ENCODE data around the gene LMBRD1.
"Not testable (repeated sequence)": the region's sequence is repeated elsewhere in the genome, so short reads cannot be mapped to it uniquely, and the experiment has no call there.

Gene LMBRD1

DNA sequence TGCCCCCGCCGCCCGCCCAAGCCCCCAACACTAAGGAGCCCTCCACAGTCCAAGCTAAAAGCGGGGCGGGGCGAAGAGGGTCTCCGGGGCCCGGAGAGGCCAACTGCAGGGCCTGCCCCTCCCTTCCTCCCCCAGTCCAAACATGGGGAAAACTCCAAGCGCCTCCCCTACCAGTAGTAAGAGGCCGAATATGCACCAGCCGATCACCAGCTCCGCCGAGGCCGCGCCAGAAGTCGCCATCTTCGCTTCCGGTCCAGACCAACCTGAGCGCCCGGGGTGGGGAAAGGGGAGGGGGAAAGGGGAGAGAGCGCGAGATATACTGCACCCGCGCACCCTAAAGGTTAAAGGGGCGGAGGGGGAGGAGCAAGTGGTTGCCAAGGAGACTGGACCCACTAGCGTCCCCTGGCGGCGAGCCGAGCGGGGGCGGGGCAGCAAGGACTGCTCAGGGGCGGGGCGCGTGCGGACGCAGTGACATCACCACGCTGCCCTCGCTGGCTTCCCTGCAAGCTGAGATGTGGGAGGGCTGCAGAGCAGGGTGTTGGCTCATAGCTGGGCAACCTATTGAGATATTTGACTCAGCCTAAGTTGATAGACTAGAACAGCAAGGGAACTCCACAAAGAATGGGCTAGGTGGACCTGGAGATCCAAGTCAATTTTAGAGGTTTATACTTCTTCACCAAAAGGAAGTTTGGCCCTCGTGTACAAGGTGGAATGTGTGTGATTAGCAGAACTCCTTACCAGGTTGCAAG, at the start of gene LMBRD1:
TSS of gene LMBRD1 (minus strand) at position 369 of the 749 bp plus-strand sequence. CDS start at position 240, 129 bp downstream.
- DNase-seq: peak; percentile 99

DNA sequence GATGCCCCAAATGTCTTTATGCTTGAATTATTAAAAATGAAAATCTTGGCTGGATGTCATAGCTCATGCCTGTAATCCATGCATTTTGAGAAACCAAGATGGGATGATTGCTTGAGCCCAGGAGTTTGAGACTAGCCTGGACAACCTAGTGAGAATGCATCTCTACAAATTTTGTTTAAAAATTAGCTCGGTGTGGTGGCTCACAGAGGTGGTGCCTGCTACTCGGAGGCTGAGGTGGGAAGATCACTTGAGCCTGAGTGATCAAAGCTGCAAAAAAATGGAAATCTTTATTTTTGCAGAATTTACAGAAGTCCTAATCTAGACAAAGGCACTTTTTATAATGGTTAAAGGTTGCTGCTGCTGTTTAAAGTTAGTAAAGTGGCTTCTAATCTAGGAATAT, 49.5 kb upstream of the LMBRD1 start:
- no peak for DNase-seq

DNA sequence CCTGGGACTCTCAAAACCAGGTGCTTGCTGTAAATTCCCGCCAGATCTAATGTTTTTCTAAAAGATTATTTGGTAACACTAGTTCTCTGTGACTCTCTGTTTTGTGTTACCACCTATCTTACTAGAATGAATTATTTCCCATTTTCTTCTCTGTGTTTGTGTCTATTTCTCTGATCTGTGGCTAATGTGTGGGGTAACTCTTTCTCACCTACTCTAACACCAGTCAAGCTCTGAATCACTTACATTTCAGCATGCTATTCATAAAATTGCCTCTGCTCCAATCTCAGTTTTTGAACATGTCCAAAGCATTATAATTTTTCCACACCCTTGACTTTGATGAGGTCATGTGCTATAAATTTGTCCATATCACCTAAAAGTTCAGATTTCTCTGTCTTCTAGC, 46.4 kb upstream of the LMBRD1 start:
- no peak for DNase-seq

DNA sequence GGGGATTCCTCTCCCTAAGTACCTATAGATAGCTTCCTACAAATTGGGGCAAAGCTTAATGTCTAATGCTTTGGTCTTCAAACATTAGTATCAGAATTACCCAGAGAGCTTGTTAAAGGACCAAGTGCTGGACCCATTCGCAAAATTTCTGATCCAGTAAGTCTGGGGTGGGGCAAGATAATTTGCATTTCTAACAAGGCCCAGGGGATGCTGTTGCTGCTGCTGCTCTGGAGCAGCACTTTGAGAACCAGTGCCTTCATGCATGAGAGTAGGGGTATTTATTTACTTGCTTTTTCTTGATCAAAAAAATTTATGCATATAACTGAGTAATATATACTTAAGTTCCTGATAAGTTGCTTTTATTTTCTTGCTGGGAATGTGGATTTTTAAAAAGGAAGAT, 45.1 kb upstream of the LMBRD1 start:
- no peak for DNase-seq

DNA sequence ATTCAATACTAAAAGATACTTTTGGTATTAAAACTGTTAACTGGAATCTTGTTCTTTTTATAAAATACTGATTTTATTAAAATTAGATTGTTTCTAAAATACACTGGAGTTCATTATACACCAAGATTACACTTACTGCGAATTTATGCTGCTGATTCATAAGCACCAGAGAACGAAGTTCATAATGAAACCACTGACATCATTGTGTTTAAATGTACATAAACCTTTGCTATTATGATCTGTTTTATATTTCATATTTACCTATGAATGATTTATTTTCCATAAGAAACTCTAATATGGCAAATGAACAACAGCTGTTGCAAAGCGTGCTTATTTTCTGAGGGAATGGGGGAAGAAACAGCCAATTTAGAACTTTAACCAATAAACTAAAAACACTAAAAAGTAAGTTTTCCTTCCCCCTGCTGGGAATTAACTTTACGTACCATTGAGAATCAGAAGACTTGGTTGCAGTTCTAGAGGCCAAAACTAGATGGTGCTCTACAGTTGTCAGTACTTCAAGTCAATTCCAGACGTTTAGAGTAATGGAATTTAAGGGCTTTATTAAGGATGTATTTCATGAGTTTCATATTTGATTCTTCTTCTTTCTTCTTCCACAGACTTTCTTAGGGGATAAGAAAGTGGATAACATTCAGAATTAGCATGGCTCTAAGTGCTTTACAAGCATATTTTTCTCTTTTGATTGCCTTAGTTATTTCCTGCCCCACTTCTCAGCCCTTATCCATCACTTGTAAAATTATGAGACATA, 38.8 kb upstream of the LMBRD1 start:
- no peak for DNase-seq

DNA sequence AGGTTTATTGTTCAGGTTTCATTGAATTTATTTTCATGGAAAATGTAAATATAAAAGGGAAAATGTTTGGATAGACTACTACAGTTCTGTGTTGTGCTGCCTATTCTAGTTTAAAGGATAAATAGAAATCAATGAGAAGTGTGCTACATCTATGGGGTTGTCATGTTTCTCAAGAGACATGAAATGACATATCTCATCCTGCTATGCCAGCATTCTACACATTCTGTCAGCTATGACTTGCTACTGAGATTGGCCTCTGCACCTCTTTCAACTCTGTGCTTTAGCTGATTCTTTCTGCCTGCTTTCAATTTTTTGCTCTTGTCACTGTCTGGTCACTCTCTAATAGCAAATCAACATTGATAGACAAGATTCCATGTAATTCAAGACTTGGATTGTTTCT, 35.7 kb upstream of the LMBRD1 start:
- DNase-seq: no peak

DNA sequence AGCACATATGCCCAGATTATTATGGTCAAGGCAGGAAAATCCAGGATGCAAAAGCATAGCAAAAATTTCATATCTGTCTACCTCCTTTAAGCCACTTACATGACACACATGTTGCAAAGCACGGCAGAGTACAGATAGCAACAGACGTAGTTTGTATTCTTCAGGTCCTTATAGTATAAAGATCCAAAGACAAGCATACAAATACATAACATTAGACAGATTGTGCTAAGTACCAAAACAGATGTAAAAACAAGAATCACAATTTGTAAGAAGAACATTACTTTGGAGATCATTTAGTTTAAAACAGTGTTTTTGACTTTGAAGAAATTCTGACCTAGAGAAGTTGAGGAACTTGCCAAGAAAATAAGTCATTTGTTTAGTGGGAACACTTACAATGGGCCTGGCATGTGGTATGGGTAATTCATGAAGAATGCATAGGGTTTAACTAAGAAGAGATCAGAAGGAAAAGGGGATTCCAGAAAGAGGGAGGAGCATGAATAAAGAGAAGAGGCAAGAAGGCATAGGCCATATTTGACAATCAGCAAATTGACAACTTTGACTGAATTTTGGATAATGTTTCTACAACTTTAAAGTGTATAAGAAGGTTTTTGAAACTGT, 30.6 kb upstream of the LMBRD1 start:
- no peak for DNase-seq

DNA sequence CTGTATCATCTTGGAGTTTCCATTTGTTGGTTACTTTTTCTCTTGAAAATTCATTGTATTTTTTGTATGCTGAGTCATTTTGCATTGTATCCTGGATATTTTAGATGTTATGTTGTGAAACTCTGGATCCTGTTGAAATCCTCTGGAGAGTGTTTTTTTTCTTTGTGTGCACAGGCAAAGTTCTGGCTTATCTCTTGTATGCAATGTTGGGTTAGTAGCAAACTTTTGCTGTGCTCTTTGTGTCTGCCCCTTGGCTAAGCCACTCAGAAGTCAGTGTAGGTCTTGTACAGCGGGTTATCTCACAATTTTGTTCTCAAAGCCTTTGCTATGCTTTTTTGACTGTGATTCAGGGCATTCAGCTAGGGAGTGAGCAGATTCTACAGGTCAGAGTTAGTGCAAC, 29.1 kb upstream of the LMBRD1 start:
- no peak for DNase-seq

DNA sequence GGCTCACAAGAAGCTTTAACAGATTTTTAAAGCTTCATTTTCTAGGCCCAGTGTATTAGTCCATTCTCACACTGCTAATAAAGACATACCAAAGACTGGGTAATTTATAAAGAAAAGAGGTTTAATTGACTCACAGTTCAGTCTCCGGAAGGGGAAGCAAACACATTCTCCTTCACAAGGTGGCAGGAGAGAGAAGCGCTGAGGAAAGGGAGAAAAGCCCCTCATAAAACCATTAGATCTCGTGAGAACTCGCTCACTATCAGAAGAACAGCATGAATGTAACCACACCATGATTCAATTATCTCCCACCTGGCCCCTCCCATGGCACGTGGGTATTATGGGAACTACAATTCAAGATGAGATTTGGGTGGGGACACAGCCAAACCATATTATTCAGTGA, 27.5 kb upstream of the LMBRD1 start:
- DNase-seq: not testable (repeated sequence)

DNA sequence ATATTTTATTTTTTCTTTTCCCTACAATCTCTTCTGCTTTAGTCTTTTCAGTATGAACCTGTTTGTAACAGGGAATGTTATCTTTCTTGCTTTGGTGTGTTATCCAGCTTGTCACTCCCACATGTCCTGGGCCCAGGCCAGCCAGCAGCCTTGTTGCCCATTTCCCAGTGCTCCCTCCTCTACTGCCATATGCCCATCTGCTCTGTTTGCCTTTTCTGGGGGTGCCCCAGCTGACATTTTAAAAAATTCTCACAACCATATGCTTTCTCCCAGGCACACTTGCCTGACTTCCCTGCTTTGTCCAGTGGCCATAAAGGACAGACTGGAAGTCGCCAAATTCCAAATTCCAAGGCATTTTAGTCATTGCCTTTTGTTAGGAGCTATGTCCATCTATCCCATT, 23.6 kb upstream of the LMBRD1 start:
- no peak for DNase-seq

DNA sequence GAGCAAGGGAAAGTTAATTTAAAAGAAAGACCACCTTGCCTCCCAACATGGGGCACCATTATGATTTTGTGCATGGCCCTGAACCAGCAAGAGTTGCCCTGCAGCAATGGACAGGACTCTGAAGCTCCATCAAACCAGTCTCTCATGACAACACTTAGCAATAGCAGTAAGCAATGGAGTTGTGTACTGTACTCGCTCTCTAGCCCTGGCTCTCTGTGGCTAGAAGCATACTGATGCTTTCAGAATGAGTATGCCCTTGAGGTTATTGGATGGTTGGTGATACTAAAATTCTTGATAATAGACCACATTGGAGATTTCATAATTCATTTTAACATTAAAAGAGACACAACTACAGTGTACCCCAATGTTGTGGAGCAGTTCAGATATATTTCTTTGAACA, 23.2 kb upstream of the LMBRD1 start:
- no peak for DNase-seq

DNA sequence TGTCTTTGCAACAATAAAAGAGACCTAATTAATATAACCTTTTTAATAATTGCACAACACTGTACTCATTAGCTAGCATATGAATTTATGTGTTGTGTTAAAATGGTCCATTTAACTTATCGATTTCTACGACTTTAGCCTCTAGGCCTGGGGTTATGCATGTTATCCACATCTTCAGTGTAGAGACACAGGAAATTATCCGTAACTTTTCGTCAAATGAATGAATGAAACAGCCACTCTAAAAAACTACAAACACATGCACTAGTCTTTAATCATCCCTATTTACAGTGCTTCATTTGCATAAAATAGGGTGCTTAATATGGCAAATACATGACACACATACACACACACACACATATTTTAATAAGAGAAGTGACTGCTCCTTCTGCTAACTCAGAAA, 22.3 kb upstream of the LMBRD1 start:
- no peak for DNase-seq

DNA sequence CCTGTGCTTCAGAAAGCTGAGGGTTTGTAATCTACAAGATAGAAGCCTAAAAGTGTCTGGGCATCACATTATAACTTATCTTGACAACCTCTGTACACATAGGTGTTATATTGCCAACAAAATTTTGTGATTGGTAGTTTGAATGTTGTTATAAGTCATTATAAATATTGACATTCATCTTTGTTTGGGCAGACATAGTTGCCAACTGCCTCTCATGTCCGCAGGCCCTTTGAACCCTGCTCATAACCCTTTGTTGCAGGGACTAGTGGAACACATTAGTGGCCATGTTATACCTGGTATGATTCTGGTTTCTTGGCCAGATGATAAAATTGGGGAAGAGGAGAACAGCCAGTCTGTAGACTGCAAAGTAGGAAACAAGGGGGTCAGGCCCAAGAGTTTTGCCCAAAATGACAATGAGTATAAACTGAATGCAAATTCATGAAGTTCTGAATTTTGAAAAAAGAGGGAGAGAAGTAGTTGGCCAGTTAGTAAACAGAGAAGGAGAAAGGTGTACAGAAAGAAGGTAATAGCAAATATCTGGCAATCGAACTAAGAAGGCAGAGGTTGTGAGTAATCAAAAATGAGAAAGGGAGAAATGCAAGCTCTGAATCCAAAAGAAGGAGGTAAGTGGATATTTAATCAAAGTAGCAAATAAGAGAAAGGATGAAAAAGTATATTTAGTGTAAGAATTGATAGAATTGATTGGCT, 21.6 kb upstream of the LMBRD1 start:
- DNase-seq: no peak

DNA sequence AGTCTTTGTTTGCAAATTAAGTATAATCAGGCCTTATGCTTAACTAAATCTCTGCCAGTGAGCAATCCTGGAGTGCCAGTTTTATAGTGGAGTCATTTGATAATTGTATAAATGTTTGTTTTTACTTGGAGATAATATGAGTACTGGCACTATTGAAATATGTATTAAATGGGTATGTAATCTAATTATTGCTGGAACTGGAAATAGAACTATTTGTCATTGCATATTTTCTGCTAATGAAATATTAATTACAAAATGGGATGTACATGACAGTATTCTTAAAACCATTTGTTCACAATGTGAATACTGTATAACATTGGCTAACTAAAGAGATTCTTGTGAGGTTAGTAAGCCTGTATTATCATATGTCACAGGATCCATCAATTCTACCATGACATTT, 20.5 kb upstream of the LMBRD1 start:
- DNase-seq: no peak

DNA sequence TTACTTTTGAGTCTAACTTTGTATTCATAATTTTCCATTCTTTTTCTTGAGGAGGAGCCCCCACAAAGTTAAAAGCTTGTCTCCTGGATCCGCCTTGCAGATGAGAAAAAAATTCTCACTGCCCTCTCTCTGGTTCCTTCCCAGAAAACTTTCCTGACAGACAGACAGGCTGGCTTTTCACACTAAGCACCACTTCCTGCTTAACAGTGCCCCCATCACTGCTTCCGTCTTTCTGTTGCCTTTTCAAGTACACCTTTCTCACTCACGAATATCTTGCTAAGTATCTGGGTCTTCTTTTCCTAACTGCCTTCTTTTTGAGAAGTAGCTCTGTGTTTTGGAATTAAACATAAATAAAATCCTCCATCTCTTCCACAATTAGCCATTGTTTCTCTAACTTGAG, 19.8 kb upstream of the LMBRD1 start:
- no peak for DNase-seq

DNA sequence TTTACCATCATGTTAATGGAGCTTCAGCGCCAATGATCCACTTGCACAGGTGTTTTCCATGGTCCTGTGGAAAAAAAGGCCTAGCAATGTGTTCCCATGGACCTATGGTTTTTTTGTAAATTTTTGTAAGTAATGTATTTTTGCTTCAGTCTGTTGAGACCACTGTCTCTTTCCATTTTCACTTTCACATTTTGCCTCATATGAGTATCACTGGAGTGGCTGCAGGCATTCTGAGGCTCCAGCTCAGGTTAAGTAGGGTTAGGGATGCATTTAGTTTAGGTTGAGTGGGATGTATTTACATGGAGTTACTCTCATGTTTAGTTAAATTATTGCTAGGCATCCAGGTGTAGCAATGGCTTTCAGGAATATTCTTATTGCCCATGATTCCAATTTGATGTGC, 19.2 kb upstream of the LMBRD1 start:
- DNase-seq: no peak

DNA sequence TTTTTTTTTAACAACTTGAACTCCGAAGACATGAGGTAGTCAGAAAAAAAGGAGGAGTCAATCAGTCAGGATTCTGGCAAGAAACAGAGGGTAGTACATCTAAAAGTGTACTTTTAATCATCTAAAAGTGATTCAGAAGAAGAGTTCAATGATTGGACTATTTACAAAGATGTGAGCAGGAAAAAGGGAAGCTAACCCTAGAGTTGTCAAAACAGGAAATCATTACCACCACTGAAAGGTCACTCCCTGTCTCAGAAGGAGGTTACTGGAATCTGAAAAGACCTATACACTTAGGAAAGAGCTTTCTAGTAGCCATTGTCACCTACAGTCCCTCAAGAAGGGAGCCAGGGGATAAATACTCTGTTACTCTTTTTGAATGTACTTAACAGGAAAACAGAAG, 16.7 kb upstream of the LMBRD1 start:
- no peak for DNase-seq

DNA sequence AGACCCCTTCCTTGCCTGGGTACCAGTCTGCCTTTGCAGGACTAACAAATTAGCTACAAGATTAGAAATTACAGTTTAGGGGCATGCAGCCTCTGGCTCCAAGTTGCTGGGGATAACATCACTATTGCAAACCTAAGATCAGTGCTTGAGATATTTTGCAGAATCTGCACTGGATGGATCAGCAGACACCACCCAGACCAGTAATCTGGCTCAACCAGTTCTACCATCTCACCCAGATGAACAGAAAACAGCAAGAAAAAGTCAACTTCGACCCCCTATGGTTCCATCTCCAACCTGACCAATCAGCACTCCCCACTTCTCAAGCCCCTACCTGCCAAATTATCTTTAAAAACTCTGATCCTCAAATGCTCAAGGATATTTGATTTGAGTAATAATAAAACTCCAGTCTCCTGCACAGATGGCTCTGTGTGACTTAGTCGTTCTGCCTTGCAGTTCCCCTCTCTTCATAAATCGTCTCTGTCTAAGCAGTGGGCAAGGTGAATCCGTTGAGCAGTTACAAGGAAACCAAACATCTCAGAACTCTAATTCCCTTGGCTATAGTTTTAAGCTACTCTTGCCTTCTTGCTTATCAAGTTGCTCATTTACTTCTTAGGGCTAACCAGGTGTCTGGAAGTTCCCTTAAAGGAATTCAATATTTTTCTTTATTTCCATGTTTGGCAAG, 16.1 kb upstream of the LMBRD1 start:
- DNase-seq: no peak

DNA sequence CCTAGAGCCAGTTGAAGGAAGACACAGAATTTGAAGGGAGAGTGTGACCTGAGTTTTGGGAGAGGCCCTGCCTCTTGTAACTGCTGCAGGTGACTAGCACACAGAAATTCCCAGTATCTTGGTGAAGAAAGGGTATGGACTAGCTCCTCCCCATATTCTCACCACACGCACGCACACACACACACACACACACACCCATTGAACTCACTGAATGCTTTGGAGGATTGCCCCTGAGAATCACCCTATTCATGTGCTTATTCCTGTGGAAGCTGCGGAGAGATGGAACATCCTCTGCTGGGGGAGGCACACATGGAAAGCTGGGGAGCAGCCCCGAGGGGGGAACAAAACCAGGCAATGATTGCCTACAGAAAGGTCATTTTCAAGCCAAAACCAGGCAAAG, 6.2 kb upstream of the LMBRD1 start:
- no peak for DNase-seq

DNA sequence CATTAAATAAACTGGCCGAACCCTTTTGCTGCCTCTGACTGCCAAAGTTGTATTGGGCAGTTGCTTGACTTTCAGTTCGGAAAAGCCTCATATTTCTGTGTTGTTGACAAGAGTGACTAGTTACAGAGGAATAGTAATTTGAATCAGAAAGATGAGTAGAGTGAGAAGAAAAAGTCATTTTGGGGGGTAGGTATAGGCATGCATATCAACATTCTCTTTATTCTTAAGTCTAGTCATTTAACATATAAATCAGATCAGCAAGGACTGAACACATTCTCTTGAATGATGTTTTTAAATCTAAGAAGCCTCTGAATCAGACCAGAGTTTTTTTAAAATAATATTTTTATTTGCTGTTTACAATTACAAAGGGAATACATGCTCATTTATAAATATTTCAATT, 4.9 kb upstream of the LMBRD1 start:
- no peak for DNase-seq

DNA sequence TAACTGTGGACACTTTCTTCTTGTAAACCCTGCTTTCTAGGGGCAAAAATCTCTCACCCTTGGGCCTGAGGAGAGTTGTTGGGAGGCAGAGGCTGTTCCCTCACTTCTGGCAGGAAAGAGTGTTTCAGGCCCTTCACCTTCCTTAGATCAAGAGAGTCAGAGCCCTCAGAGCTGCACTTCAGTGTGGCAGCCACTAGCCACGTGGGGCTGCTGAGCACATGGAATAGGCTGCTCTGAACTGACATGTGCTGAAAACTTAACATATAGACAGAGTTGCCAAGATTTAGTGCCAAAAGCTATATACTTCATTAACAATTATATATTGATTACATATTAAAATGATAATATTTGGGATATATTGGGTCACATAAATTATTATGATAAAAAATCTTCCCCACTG, 4.4 kb upstream of the LMBRD1 start:
- DNase-seq: no peak

DNA sequence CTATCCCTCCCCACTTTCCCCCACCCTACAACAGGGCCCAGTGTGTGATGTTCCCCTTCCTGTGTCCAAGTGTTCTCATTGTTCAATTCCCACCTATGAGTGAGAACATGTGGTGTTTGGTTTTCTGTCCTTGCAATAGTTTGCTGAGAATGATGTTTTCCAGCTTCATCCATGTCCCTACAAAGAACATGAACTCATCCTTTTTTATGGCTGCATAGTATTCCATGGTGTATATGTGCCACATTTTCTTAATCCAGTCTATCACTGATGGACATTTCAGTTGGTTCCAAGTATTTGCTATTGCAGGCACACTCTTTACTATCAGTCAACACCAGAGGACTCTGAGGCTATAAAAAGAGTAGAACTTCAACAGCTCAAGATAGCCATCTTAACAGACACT, 2.0 kb upstream of the LMBRD1 start:
- DNase-seq: not testable (repeated sequence)

DNA sequence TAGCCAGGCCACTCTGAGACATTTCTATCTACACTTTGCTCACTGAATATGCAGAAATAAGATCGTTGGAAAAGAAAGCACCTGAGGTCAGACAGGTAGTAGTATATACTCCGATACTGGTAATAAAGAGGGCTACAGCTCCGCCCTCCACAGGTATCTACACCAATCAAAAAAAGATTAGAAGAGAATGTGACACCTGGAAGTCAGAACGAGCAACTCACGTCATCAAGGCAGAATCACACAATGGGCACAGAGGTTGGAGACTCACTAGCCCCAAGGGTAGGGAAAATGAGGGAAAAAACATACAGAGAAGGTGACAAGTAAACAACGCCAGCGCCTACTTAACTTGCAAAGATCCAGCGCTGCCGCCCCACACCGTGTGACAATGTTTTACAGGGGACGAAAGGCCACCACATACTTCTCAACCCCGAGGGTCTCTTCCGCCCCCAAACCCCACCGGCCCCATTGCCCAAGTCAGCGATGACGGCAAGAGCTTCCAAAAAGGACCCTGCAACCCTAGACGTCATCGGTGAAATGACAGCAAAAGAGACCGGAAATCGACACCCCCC, 653 bp downstream of the LMBRD1 start:
- DNase-seq: peak; percentile 21
